Tibial nerve (tissue), 4 donors: ENCODE measurements around the gene FGFR3.

Experiments
- CTCF ChIP-seq, 5 experiments: fragments of 200-600 bp in 3 of 5; fragments of 450-650 bp in 2 of 5; sonication (generic) in 3 of 5; IDR thresholded peaks; one replicate each; pipeline ENCODE4 v1.5.1; 2016 to 2019; ENCODE audit warnings: antibody characterized with exemption in 5 of 5, mild to moderate bottlenecking in 3 of 5, moderate library complexity in 2 of 5
- EP300 ChIP-seq, 2 donors: sonication (generic); formaldehyde crosslinking; IDR thresholded peaks; one replicate each; pipeline ENCODE4 v1.6.1; 2017; ENCODE audit warnings: antibody characterized with exemption in 2 of 2, mild to moderate bottlenecking in 1 of 2
- POLR2A ChIP-seq, 2 donors: fragments of 450-650 bp; IDR thresholded peaks; one replicate each; pipeline ENCODE4 v1.6.1; 2017; ENCODE audit warnings: antibody characterized with exemption in 2 of 2, mild to moderate bottlenecking in 2 of 2, moderate library complexity in 2 of 2

- TF ChIP-seq EP300 (IDR thresholded peaks at IDR 0.05) (no peak), POLR2A (IDR thresholded peaks at IDR 0.05) (no peak), CTCF (IDR thresholded peaks at IDR 0.05) (no peak)
Measured at GRCh38 chr4:1776521-1777161, 16.5 kb upstream of the FGFR3 start.
